HG03354 (cell line): ENCODE results near the gene BICC1.

Experiments
- ATAC-seq: cut with Tn5 transposase; IDR thresholded peaks from one replicate; pipeline ENCODE4 v1.9.1; 2021; ENCODE audit warnings: mild to moderate bottlenecking; ENCODE audit not compliant: unreplicated experiment, poor library complexity, severe bottlenecking

Gene BICC1

GRCh38 chr10:58725901-58726300 lies 213.2 kb downstream of the BICC1 start:
- no peak for ATAC-seq

GRCh38 chr10:58727633-58728032 lies 215.0 kb downstream of the BICC1 start:
- no peak for ATAC-seq

GRCh38 chr10:58731276-58731675 lies 218.6 kb downstream of the BICC1 start:
- no peak for ATAC-seq

GRCh38 chr10:58733436-58733835 lies 220.8 kb downstream of the BICC1 start:
- no peak for ATAC-seq

GRCh38 chr10:58734116-58734515 lies 221.4 kb downstream of the BICC1 start:
- no peak for ATAC-seq

GRCh38 chr10:58734664-58735063 lies 222.0 kb downstream of the BICC1 start:
- ATAC-seq, result no peak

GRCh38 chr10:58735087-58735486 lies 222.4 kb downstream of the BICC1 start:
- no peak for ATAC-seq

GRCh38 chr10:58740620-58741369 lies 228.1 kb downstream of the BICC1 start:
- no peak for ATAC-seq

- ATAC-seq, result no peak
Measured at GRCh38 chr10:58741673-58742072, 229.0 kb downstream of the BICC1 start.

- ATAC-seq, result no peak
Measured at GRCh38 chr10:58742141-58742540, 229.5 kb downstream of the BICC1 start.

- ATAC-seq, result no peak
Measured at GRCh38 chr10:58743466-58744115, 230.9 kb downstream of the BICC1 start.

- no peak for ATAC-seq
Measured at GRCh38 chr10:58746474-58747185, 234.0 kb downstream of the BICC1 start.

GRCh38 chr10:58747687-58748086 lies 235.0 kb downstream of the BICC1 start:
- ATAC-seq, result no peak

GRCh38 chr10:58752665-58753064 lies 240.0 kb downstream of the BICC1 start:
- ATAC-seq, result no peak

GRCh38 chr10:58753425-58753824 lies 240.8 kb downstream of the BICC1 start:
- ATAC-seq, result no peak

GRCh38 chr10:58754469-58755339 lies 242.0 kb downstream of the BICC1 start:
- ATAC-seq, result no peak

- ATAC-seq, result no peak
Measured at GRCh38 chr10:58755340-58755610, 242.6 kb downstream of the BICC1 start.

- ATAC-seq, result no peak
Measured at GRCh38 chr10:58755677-58756076, 243.0 kb downstream of the BICC1 start.

- no peak for ATAC-seq
Measured at GRCh38 chr10:58756130-58756719, 243.6 kb downstream of the BICC1 start.
